Posterior vena cava (tissue), 2 donors: ENCODE results near the gene ZFAND2B. TPM values are rescaled to one million over a fixed set of nuclear protein-coding genes. Genes with fewer than 3 reads are reported as not detected.

ENCODE experiments used
- total RNA-seq, 2 donors: library from RNA; stranded (reverse); fragmentation: NEBNext Ultra II Directional; extraction: Animal tissue kit (Norgen Biotek cat#: 25700); gene quantifications; one replicate each; pipeline ENCODE4 v1.2.1, GENCODE V29; 2021
- donor health status: DM: yes; HTN: yes; CAD: no.
- donor health status: DM: yes; HTN: yes; CAD: no.

Gene ZFAND2B
- total RNA-seq, 2 donors from 2014 or later, result 33.8 to 34.7 TPM

Other genes with a start within 250 kb of the ZFAND2B start
- gene CDK5R2, start 247.1 kb upstream of the ZFAND2B start, total RNA-seq, result not detected
- gene FEV, start 221.6 kb upstream of the ZFAND2B start, total RNA-seq, result not detected
- gene CRYBA2, start 213.4 kb upstream of the ZFAND2B start, total RNA-seq, result not detected
- gene CFAP65, start 165.3 kb upstream of the ZFAND2B start, total RNA-seq, result not detected
- gene IHH, start 145.9 kb upstream of the ZFAND2B start, total RNA-seq, result not detected
- gene NHEJ1, start 46.0 kb upstream of the ZFAND2B start, total RNA-seq, result 10 to 100 TPM in 1 of 2 donors, 1 to 10 TPM in 1; 8.9 to 11.6 TPM
- 1 to 10 TPM in 1 of 2 donors, under 1 TPM in 1; 0.71 to 2.1 TPM for gene SLC23A3, start 36.8 kb upstream of the ZFAND2B start, total RNA-seq
- gene CNPPD1, start 29.9 kb upstream of the ZFAND2B start, total RNA-seq, result 10 to 100 TPM; 46.7 to 49.2 TPM
- 10 to 100 TPM; 54.4 to 56.8 TPM for gene RETREG2, start 28.5 kb upstream of the ZFAND2B start, total RNA-seq
- gene ABCB6, start 12.2 kb downstream of the ZFAND2B start, total RNA-seq, result 10 to 100 TPM; 16.0 to 24.2 TPM
- gene ATG9A, start 22.9 kb downstream of the ZFAND2B start, total RNA-seq, result 10 to 100 TPM; 28.5 to 38.5 TPM
- 10 to 100 TPM; 11.5 to 24.2 TPM for gene ANKZF1, start 23.0 kb downstream of the ZFAND2B start, total RNA-seq
- 1 to 10 TPM; 5.3 to 7.5 TPM for gene GLB1L, start 38.7 kb downstream of the ZFAND2B start, total RNA-seq
- gene STK16, start 38.7 kb downstream of the ZFAND2B start, total RNA-seq, result 10 to 100 TPM; 15.8 to 16.5 TPM
- not detected for gene TUBA4B, start 46.5 kb downstream of the ZFAND2B start, total RNA-seq
- gene TUBA4A, start 47.1 kb downstream of the ZFAND2B start, total RNA-seq, result 10 to 100 TPM; 25.6 to 25.9 TPM
- gene DNAJB2, start 72.6 kb downstream of the ZFAND2B start, total RNA-seq, result 10 to 100 TPM; 42.0 to 45.7 TPM
- not detected for gene PTPRN, start 102.6 kb downstream of the ZFAND2B start, total RNA-seq
- gene RESP18, start 126.0 kb downstream of the ZFAND2B start, total RNA-seq, result not detected
- 10 to 100 TPM; 41.9 to 44.0 TPM for gene DNPEP, start 181.1 kb downstream of the ZFAND2B start, total RNA-seq
- gene DES, start 211.6 kb downstream of the ZFAND2B start, total RNA-seq, result 1,000 to 10,000 TPM; 6,561 to 7,652 TPM
- 100 to 1,000 TPM; 175 to 217 TPM for gene SPEG, start 228.1 kb downstream of the ZFAND2B start, total RNA-seq